GM12878 (cell line): ENCODE results near the gene GATA3. TPM values are rescaled to one million over a fixed set of nuclear protein-coding genes. Genes with fewer than 3 reads are reported as not detected.

Experiments
- ATAC-seq: fragments of 200-7000 bp; cut with Tn5 transposase; 3 replicates; pipeline ENCODE4 v1.9.1; 2020; ENCODE audit warnings: mild to moderate bottlenecking, moderate library complexity
- BruUV-seq: library from RNA; stranded (reverse); fragments of 400-500 nt; replicated peaks from 2 replicates; lab custom pipeline; 2021; lab: Mats Ljungman, UMichigan
- CTCF ChIA-PET: fragments of 300-600 bp; sonication (Branson Sonifier 250); formaldehyde crosslinking; extraction: SDS; loops from one replicate; lab custom pipeline; 2021; ENCODE audit warnings: inconsistent platforms; lab: Yijun Ruan, JAX
- POLR2A ChIA-PET: fragments of 350-600 bp; formaldehyde crosslinking; extraction: SDS; loops from one replicate; lab custom pipeline; 2021; ENCODE audit warnings: inconsistent platforms; lab: Charles Lee
- RAD21 ChIA-PET: fragments of 300-600 bp; sonication (Branson Sonifier 250); formaldehyde crosslinking; loops from one replicate; lab custom pipeline; 2023; ENCODE audit warnings: antibody characterized with exemption; ENCODE audit not compliant: unreplicated experiment; lab: Charles Lee
- SMC1A ChIA-PET: fragments of 300-600 bp; sonication (Branson Sonifier 250); formaldehyde crosslinking; loops from one replicate; lab custom pipeline; 2023; ENCODE audit not compliant: unreplicated experiment, uncharacterized antibody; lab: Charles Lee
- DNase-seq: peaks from one replicate; pipeline ENCODE4 v3.0.0-alpha.2; 2011; ENCODE audit warnings: low read depth, low spot score
- FAIRE-seq: peaks from 3 replicates; lab custom pipeline; 2011; peaks lifted over from hg19 to GRCh38; lab: Jason Lieb, UNC
- H2AFZ ChIP-seq: 2 replicates; pipeline ENCODE4 v1.6.0; 2011; ENCODE audit warnings: low read depth, low read length, control low read depth; ENCODE audit not compliant: control insufficient read depth
- H3K27ac ChIP-seq: 2 replicates; pipeline ENCODE4 v1.5.1; 2011; ENCODE audit warnings: control low read depth; ENCODE audit not compliant: control insufficient read depth, insufficient read depth
- H3K27me3 ChIP-seq, 2 experiments: replicated peaks in 1 of 2; 2 replicates each; pipeline versions ENCODE4 v1.6.0 to v1.6.1; 2011; ENCODE audit warnings: low read length in 1 of 2; ENCODE audit not compliant: control insufficient read depth in 2 of 2, insufficient read depth in 2 of 2
- H3K36me3 ChIP-seq, 2 experiments: 2 replicates each; pipeline ENCODE4 v1.5.1; 2011; ENCODE audit warnings: low read length in 1 of 2; ENCODE audit not compliant: control insufficient read depth in 2 of 2, insufficient read depth in 2 of 2
- H3K4me1 ChIP-seq: 2 replicates; pipeline ENCODE4 v1.6.1; 2011; ENCODE audit warnings: mild to moderate bottlenecking, low read length, moderate library complexity, mixed read lengths; ENCODE audit not compliant: control insufficient read depth, insufficient read depth
- H3K4me2 ChIP-seq: 2 replicates; pipeline ENCODE4 v1.6.0; 2011; ENCODE audit warnings: control low read depth; ENCODE audit not compliant: control insufficient read depth, insufficient read depth
- H3K4me3 ChIP-seq: fragments of 200-600 bp; sonication (generic); 2 replicates; pipeline ENCODE4 v1.5.1; 2016
- H3K79me2 ChIP-seq: 2 replicates; pipeline ENCODE4 v1.6.0; 2011; ENCODE audit warnings: low read length; ENCODE audit not compliant: control insufficient read depth, insufficient read depth
- H3K9ac ChIP-seq: 2 replicates; pipeline ENCODE4 v1.8.0; 2011; ENCODE audit warnings: low read length, control low read depth, mixed read lengths; ENCODE audit not compliant: control insufficient read depth, insufficient read depth
- H3K9me3 ChIP-seq: replicated peaks from 3 replicates; pipeline ENCODE4 v1.5.1; 2011; ENCODE audit warnings: mild to moderate bottlenecking, low read length; ENCODE audit not compliant: control insufficient read depth, insufficient read depth
- H4K20me1 ChIP-seq: 2 replicates; pipeline ENCODE4 v1.6.0; 2011; ENCODE audit not compliant: control insufficient read depth, insufficient read depth
- ASH2L ChIP-seq: fragments of 300-600, 200-600 bp; sonication (generic); IDR thresholded peaks from 2 replicates; pipeline ENCODE4 v1.6.1; 2017; ENCODE audit warnings: low read depth, mild to moderate bottlenecking, borderline replicate concordance
- CUX1 ChIP-seq: IDR thresholded peaks from 2 replicates; pipeline ENCODE4 v1.6.1; 2012; ENCODE audit warnings: improper control_type of control experiment, low read depth, low read length; ENCODE audit not compliant: insufficient replicate concordance
- ELK1 ChIP-seq: IDR thresholded peaks from 2 replicates; pipeline ENCODE4 v1.6.1; 2012; ENCODE audit warnings: low read depth, low read length, improper control_type of control experiment
- ETV6 ChIP-seq, 2 experiments: fragments of 450-650 bp in 1 of 2; IDR thresholded peaks in 1 of 2; conservative IDR thresholded peaks in 1 of 2; 2 replicates each; pipeline ENCODE4 v1.6.1; 2014; ENCODE audit warnings: antibody characterized with exemption in 1 of 2, borderline replicate concordance in 1 of 2, low read depth in 1 of 2, mild to moderate bottlenecking in 1 of 2, moderate library complexity in 1 of 2
- IKZF2 ChIP-seq, 2 experiments: fragments of 450-650 bp; IDR thresholded peaks; 2 replicates each; pipeline ENCODE4 v1.6.1; 2017; ENCODE audit warnings: mild to moderate bottlenecking in 2 of 2, moderate library complexity in 2 of 2
- NKRF ChIP-seq: fragments of 450-650 bp; conservative IDR thresholded peaks from 2 replicates; pipeline ENCODE4 v1.6.1; 2017; ENCODE audit warnings: mild to moderate bottlenecking, moderate library complexity
- SMAD5 ChIP-seq: IDR thresholded peaks from 2 replicates; pipeline ENCODE4 v1.6.1; 2016; ENCODE audit warnings: antibody characterized with exemption, low read depth
- SPI1 ChIP-seq: IDR thresholded peaks from 2 replicates; pipeline ENCODE4 v1.6.1; 2011; ENCODE audit warnings: low read depth, mild to moderate bottlenecking, low read length, moderate library complexity, borderline replicate concordance; ENCODE audit not compliant: insufficient read depth
- TARDBP ChIP-seq: IDR thresholded peaks from 2 replicates; pipeline ENCODE4 v1.6.1; 2016; ENCODE audit warnings: borderline replicate concordance
- ZSCAN29 ChIP-seq: fragments of 450-650 bp; IDR thresholded peaks from 2 replicates; pipeline ENCODE4 v1.6.1; 2017; ENCODE audit warnings: mild to moderate bottlenecking, moderate library complexity
- WGBS: methylation state at CpG from one replicate; pipeline ENCODE4 v1.1.6; 2016; ENCODE audit warnings: low lambda C conversion rate; ENCODE audit not compliant: insufficient replicate concordance, insufficient coverage; ENCODE audit errors: missing lambda C conversion rate; 5-methylcytosine and 5-hydroxymethylcytosine counted together
- in situ Hi-C: fragments of 300-500 bp; cut with MboI; formaldehyde crosslinking; loops from 9 replicates; pipeline ENCODE4 v1.14.3; 2018; ENCODE audit warnings: mixed read lengths
- intact Hi-C: fragments of 100-400 bp; cut with micrococcal nuclease; formaldehyde crosslinking; loops from one replicate; pipeline ENCODE4 v1.14.2; 2022; ENCODE audit not compliant: unreplicated experiment
- polyA plus RNA-seq, 11 experiments: library from polyadenylated mRNA; depleted of rRNA in 4 of 11; unstranded in 6 of 11; stranded (reverse) in 5 of 11; fragments of >200 nt; fragmentation: Nextera tagmentation in 4 of 11; fragmentation: Illumina TruSeq in 1 of 11; extraction: Ambion mirVana in 4 of 11; extraction: Trizol in 1 of 11; gene quantifications; 1 replicate in 1 of 11; 2 replicates in 10 of 11; pipeline versions ENCODE4 v1.2.1 to v1.2.3, GENCODE V29; 2011 to 2016; ENCODE audit warnings: inconsistent platforms in 2 of 11, missing spikeins in 2 of 11, low read depth in 1 of 11
- total RNA-seq, 4 experiments: library from RNA; depleted of rRNA in 3 of 4; stranded (reverse); fragments of >200 nt in 3 of 4; fragmentation: Illumina TruSeq in 1 of 4; extraction: Trizol in 1 of 4; gene quantifications; 2 replicates each; pipeline versions ENCODE4 v1.2.1 to v1.2.3, GENCODE V29; 2013 to 2021

The GATA3 gene
- total and polyA plus RNA-seq, 10 of the 15 experiments (the other 5 are each of a cell fraction or from before 2014, with no cell fraction given), result 0.08 to 0.80 (median 0.29) TPM

- TF ChIP-seq NKRF, result no peak
- no peak for TF ChIP-seq SMAD5
- TF ChIP-seq ELK1, result no peak
- TF ChIP-seq ZSCAN29, result no peak
- no peak for TF ChIP-seq TARDBP
Observed at GRCh38 chr10:8076933-8077332, 22.4 kb downstream of the GATA3 start (continued).

- no peak overlapping the region for H3K4me3 ChIP-seq
- no peak overlapping the region for H3K9ac ChIP-seq
- H3K79me2 ChIP-seq, result no peaks in the 10 kb centered on the region
- no peak overlapping the region for H3K4me2 ChIP-seq
- no peaks in the 10 kb centered on the region for H4K20me1 ChIP-seq
- RAD21 ChIA-PET, result no interaction called here
- H3K27me3 ChIP-seq, result no peaks in the 10 kb centered on the region
- H3K36me3 ChIP-seq, result no peaks in the 10 kb centered on the region
- DNase-seq (no peak), ATAC-seq (no peak), FAIRE-seq (no peak)
- CTCF ChIA-PET, result no interaction called here
- in situ Hi-C loops (no loop called here), intact Hi-C loops (no loop called here)
- no peaks in the 10 kb centered on the region for H3K4me1 ChIP-seq
- POLR2A ChIA-PET, result no interaction called here
- TF ChIP-seq ETV6 (conservative IDR thresholded peaks at IDR 0.05 in 1 of 2, IDR thresholded peaks at IDR 0.05 in 1 of 2; ENCODE audit: borderline replicate concordance in 1 of 2, low read depth in 1 of 2) (no peak), SPI1 (no peak), ASH2L (no peak), CUX1 (no peak), IKZF2 (IDR thresholded peaks at IDR 0.05) (no peak)
- SMC1A ChIA-PET, result no interaction called here
- H3K9me3 ChIP-seq, result no peaks in the 10 kb centered on the region
- BruUV-seq, result no TSS peak
- no peak overlapping the region for H2AFZ ChIP-seq
- no peak overlapping the region for H3K27ac ChIP-seq
- 0% methylated on average over 1 of the region's 1 CpG for WGBS
Observed at GRCh38 chr10:8078027-8078426, 23.5 kb downstream of the GATA3 start.
